Sigmoid colon (tissue), 7 donors: ENCODE data around the gene GMIP. TPM values are rescaled to one million over a fixed set of nuclear protein-coding genes. Genes with fewer than 3 reads are reported as not detected.

ENCODE experiments used
- DNase-seq: peaks from one replicate; pipeline ENCODE4 v3.0.0-alpha.2; 2019
- H3K27ac ChIP-seq, 4 donors: fragments of 200-600 bp; sonication (generic); one replicate each; pipeline ENCODE4 v1.5.1; 2016 to 2019; ENCODE audit warnings: mild to moderate bottlenecking in 1 of 4
- H3K27me3 ChIP-seq, 3 donors: fragments of 200-600 bp; sonication (generic); one replicate each; pipeline ENCODE4 v1.5.1; 2019; ENCODE audit warnings: mild to moderate bottlenecking in 1 of 3
- H3K36me3 ChIP-seq, 4 donors: fragments of 200-600 bp; sonication (generic); one replicate each; pipeline ENCODE4 v1.5.1; 2016 to 2019
- H3K4me1 ChIP-seq, 4 donors: fragments of 200-600 bp; sonication (generic); one replicate each; pipeline ENCODE4 v1.5.1; 2017 to 2019
- H3K4me3 ChIP-seq, 4 donors: fragments of 200-600 bp; sonication (generic); one replicate each; pipeline ENCODE4 v1.5.1; 2017 to 2019; ENCODE audit warnings: mild to moderate bottlenecking in 2 of 4, moderate library complexity in 1 of 4
- H3K9me3 ChIP-seq, 4 donors: fragments of 200-600 bp in 3 of 4; sonication (generic) in 3 of 4; one replicate each; pipeline versions ENCODE4 v1.5.1 to v1.6.1; 2013 to 2019
- CTCF ChIP-seq, 4 experiments: fragments of 450-650 bp in 3 of 4; fragments of 200-600 bp in 1 of 4; IDR thresholded peaks; one replicate each; pipeline ENCODE4 v1.5.1; 2016 to 2019; ENCODE audit warnings: antibody characterized with exemption in 4 of 4, mild to moderate bottlenecking in 3 of 4, moderate library complexity in 2 of 4
- EP300 ChIP-seq, 4 donors: sonication (generic); formaldehyde crosslinking; IDR thresholded peaks; one replicate each; pipeline ENCODE4 v1.6.1; 2017; ENCODE audit warnings: antibody characterized with exemption in 4 of 4
- POLR2A ChIP-seq, 2 donors: fragments of 450-650 bp; IDR thresholded peaks; one replicate each; pipeline ENCODE4 v1.6.1; 2016; ENCODE audit warnings: antibody characterized with exemption in 2 of 2, mild to moderate bottlenecking in 2 of 2, moderate library complexity in 2 of 2
- POLR2AphosphoS5 ChIP-seq, 4 donors: sonication (generic); formaldehyde crosslinking; IDR thresholded peaks; one replicate each; pipeline ENCODE4 v1.6.1; 2017; ENCODE audit warnings: antibody characterized with exemption in 4 of 4
- WGBS, 2 donors: extraction: QIAGEN DNeasy Blood & Tissue Kit; methylation state at CpG; one replicate each; pipeline ENCODE4 v1.1.7; 2013; 5-methylcytosine and 5-hydroxymethylcytosine counted together
- intact Hi-C: fragments of 100-400 bp; cut with DNase I; formaldehyde crosslinking; loops from one replicate; pipeline ENCODE4 v1.15.1; 2023
- polyA plus RNA-seq, 3 donors: library from polyadenylated mRNA; stranded (reverse); fragments of 200-250 nt; gene quantifications; one replicate each; pipeline ENCODE4 v1.2.3, GENCODE V29; 2013
- total RNA-seq, 4 donors: library from RNA; depleted of rRNA; stranded (reverse); fragments of >200 nt; gene quantifications; one replicate each; pipeline ENCODE4 v1.1.0, GENCODE V29; 2016
- donor health status: healthy with polysubstance abuse.
- donor health status: Bipolar disorder and iron deficiency.
- donor health status: healthy.

Gene GMIP
- total and polyA plus RNA-seq, 7 donors, result 5.0 to 37.0 (median 9.1) TPM

GRCh38 chr19:19655641-19656343 lies 12.3 kb upstream of the GMIP start:
- H3K36me3 ChIP-seq, result peaks cover 54 to 95% (median 85%) of the 10 kb centered on the region in 4 donors
- WGBS, 2 donors, result 91 to 95% methylated on average over 27 of the region's 27 CpGs

GRCh38 chr19:19655051-19655594 lies 11.7 kb upstream of the GMIP start:
- Histone ChIP-seq H3K27me3 (no peaks in the 10 kb centered on the region), H3K27ac (no peak overlapping the region), H3K4me3 (no peak overlapping the region), H3K4me1 (no peaks in the 10 kb centered on the region), H3K9me3 (no peaks in the 10 kb centered on the region), H3K36me3 (peaks cover 55 to 100% (median 88%) of the 10 kb centered on the region in 4 donors)
- intact Hi-C loops, result no loop called here
- WGBS, 2 donors, result 96 to 97% methylated on average over 22 of the region's 22 CpGs
- no peak for TF ChIP-seq EP300 (IDR thresholded peaks at IDR 0.05)
- no peak for TF ChIP-seq POLR2AphosphoS5 (IDR thresholded peaks at IDR 0.05)
- no peak for TF ChIP-seq CTCF (IDR thresholded peaks at IDR 0.05)
- no peak for TF ChIP-seq POLR2A (IDR thresholded peaks at IDR 0.05)
- no peak for DNase-seq

More at GRCh38 chr19:19655641-19656343, 12.3 kb upstream of the GMIP start:
- no peaks in the 10 kb centered on the region for H3K9me3 ChIP-seq
- no peak overlapping the region for H3K27ac ChIP-seq
- no peak for DNase-seq
- intact Hi-C loops, result no loop called here
- no peak for TF ChIP-seq CTCF (IDR thresholded peaks at IDR 0.05)
- no peak for TF ChIP-seq EP300 (IDR thresholded peaks at IDR 0.05)
- no peak for TF ChIP-seq POLR2A (IDR thresholded peaks at IDR 0.05)
- no peak for TF ChIP-seq POLR2AphosphoS5 (IDR thresholded peaks at IDR 0.05)
- no peaks in the 10 kb centered on the region for H3K27me3 ChIP-seq
- H3K4me3 ChIP-seq, result no peak overlapping the region
- H3K4me1 ChIP-seq, result no peaks in the 10 kb centered on the region

DNA sequence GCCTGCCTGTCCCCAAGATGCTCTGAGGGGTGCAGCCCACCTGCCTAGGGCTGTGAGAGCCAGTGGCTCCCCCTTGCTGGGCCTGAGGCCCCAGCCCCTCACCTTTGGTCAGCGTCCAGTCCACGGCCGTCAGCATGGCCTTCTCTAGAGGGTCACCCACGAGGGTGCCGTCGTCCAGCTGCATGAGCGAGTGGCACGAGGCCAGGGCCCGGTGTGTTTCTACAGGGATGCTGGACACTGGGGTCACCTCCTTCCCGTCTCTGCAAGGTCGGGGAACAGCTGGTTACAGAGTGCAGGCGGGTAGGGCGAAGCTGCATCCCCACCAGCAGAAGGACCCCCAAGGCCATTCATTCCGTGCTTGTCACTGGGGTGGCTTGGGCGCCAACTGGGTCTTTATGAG lies 11.0 kb upstream of the GMIP start:
- no peaks in the 10 kb centered on the region for H3K4me1 ChIP-seq
- intact Hi-C loops, result no loop called here
- DNase-seq, result no peak
- no peak overlapping the region for H3K27ac ChIP-seq
- no peaks in the 10 kb centered on the region for H3K27me3 ChIP-seq
- H3K36me3 ChIP-seq, result peaks cover 61 to 100% (median 93%) of the 10 kb centered on the region in 4 donors
- no peak overlapping the region for H3K4me3 ChIP-seq
- 94 to 97% methylated on average over 15 of the region's 15 CpGs for WGBS, 2 donors
- no peak for TF ChIP-seq CTCF (IDR thresholded peaks at IDR 0.05)
- H3K9me3 ChIP-seq, result no peaks in the 10 kb centered on the region

GRCh38 chr19:19653597-19654147 lies 10.2 kb upstream of the GMIP start:
- intact Hi-C loops, result no loop called here

More at GRCh38 chr19:19653597-19654147, 10.2 kb upstream of the GMIP start:
- 96% methylated on average over 23 of the region's 23 CpGs for WGBS, 2 donors
- no peaks in the 10 kb centered on the region for H3K9me3 ChIP-seq
- H3K4me1 ChIP-seq, result no peaks in the 10 kb centered on the region
- no peak overlapping the region for H3K27ac ChIP-seq
- H3K27me3 ChIP-seq, result no peaks in the 10 kb centered on the region
- H3K36me3 ChIP-seq, result peaks cover 63 to 100% (median 92%) of the 10 kb centered on the region in 4 donors
- no peak overlapping the region for H3K4me3 ChIP-seq
- DNase-seq, result no peak
- no peak for TF ChIP-seq EP300 (IDR thresholded peaks at IDR 0.05)
- TF ChIP-seq CTCF (IDR thresholded peaks at IDR 0.05), result no peak
- TF ChIP-seq POLR2AphosphoS5 (IDR thresholded peaks at IDR 0.05), result no peak
- TF ChIP-seq POLR2A (IDR thresholded peaks at IDR 0.05), result no peak
